ENCODE measurements around the gene RC3H1. TPM values are rescaled to one million over a fixed set of nuclear protein-coding genes. Genes with fewer than 3 reads are reported as not detected.
"Not testable (repeated sequence)": the region's sequence is repeated elsewhere in the genome, so short reads cannot be mapped to it uniquely, and the experiment has no call there.

Gene RC3H1
- total RNA-seq, 1 donor from 2014 or later, result 33.6 TPM

GRCh38 chr1:173948594-173948993 lies 73.6 kb downstream of the RC3H1 start:
- Mint-ChIP-seq H3K36me3 (ENCODE audit: unreplicated experiment) (peaks cover 41% of the 10 kb centered on the region), H3K27ac (ENCODE audit: unreplicated experiment) (no peak overlapping the region), H3K9me3 (ENCODE audit: unreplicated experiment) (no peaks in the 10 kb centered on the region), H3K4me1 (ENCODE audit: unreplicated experiment) (no peaks in the 10 kb centered on the region), H3K27me3 (ENCODE audit: unreplicated experiment) (no peaks in the 10 kb centered on the region), H3K4me3 (ENCODE audit: unreplicated experiment) (no peak overlapping the region)
- TF ChIP-seq CTCF (IDR thresholded peaks at IDR 0.05), result no peak
- no peak for DNase-seq (ENCODE audit: extremely low spot score, unreplicated experiment)

DNA sequence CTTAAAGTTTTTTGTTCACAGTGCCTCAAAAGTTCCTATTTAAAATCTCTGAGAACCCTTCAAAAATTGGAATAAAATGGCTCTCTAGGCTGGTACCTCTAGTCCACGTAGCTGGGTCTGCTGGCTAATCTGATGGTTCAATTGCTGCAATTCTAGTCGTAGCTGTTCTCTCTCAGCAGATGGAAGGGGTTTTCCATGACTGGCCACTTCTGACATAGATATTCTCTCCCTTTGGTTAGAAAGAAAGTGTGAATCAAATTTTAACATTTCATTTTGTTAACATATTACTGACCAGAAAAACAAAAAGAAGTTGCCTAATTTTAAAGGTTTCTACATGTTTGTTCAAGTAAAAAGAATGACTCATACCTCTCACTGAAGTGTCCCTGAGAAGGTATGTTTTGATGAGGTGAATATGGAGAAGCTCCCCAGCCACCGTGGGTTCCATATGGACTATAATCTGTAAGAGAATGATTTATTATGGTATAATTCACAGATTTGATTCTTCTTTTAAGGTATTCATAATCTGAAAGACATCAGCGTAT lies 75.7 kb downstream of the RC3H1 start:
- no peak for TF ChIP-seq CTCF (IDR thresholded peaks at IDR 0.05)
- no peak overlapping the region for H3K27ac Mint-ChIP-seq (ENCODE audit: unreplicated experiment)

DNA sequence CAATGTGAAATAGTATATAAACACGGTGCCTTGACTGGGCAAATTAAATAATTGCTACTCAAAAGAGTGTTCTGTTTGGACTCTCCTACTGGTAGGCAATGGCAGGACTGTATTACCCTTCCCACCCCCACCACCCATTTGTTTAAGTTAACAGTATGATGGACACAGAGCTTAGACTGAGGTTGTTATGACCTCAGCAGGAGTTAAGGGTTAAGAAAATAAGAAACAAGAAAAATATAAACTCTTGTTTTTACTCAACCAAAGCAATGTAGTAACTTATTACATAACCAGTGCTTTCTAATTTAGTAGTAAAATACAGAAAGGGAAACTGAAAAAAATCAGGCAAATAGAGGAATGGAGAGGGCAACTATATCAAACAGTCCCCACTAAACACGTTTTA lies 85.1 kb downstream of the RC3H1 start:
- Mint-ChIP-seq H3K27me3 (ENCODE audit: unreplicated experiment) (no peaks in the 10 kb centered on the region), H3K36me3 (ENCODE audit: unreplicated experiment) (peaks cover 46% of the 10 kb centered on the region), H3K27ac (ENCODE audit: unreplicated experiment) (no peak overlapping the region), H3K9me3 (ENCODE audit: unreplicated experiment) (no peaks in the 10 kb centered on the region), H3K4me1 (ENCODE audit: unreplicated experiment) (no peaks in the 10 kb centered on the region), H3K4me3 (ENCODE audit: unreplicated experiment) (no peak overlapping the region)
- no peak for TF ChIP-seq CTCF (IDR thresholded peaks at IDR 0.05)
- no peak for DNase-seq (ENCODE audit: extremely low spot score, unreplicated experiment)

More for the DNA sequence above, 75.7 kb downstream of the RC3H1 start:
- Mint-ChIP-seq H3K4me3 (ENCODE audit: unreplicated experiment) (no peak overlapping the region), H3K27me3 (ENCODE audit: unreplicated experiment) (no peaks in the 10 kb centered on the region), H3K36me3 (ENCODE audit: unreplicated experiment) (peaks cover 40% of the 10 kb centered on the region), H3K9me3 (ENCODE audit: unreplicated experiment) (no peaks in the 10 kb centered on the region), H3K4me1 (ENCODE audit: unreplicated experiment) (no peaks in the 10 kb centered on the region)
- DNase-seq (ENCODE audit: extremely low spot score, unreplicated experiment), result no peak

DNA sequence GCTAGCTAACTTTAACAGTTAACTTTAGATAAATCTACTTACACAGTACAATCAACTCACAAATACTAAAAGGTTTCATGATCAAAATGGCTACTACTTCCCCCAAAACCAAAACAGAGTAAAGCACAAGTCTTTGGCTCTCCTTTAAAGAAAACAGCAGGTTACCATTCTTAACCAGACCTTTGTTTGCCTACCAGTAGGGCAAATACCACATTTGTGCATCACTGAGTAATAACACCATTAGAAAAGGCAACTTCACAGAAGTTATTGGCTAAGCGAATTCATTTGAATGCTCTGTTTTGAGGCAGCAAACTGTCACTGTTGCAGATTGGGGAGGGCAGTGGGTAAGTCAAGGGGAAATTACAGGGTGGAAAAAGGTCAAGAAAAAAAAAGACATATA lies 87.7 kb downstream of the RC3H1 start:
- Mint-ChIP-seq H3K27me3 (ENCODE audit: unreplicated experiment) (no peaks in the 10 kb centered on the region), H3K27ac (ENCODE audit: unreplicated experiment) (no peak overlapping the region), H3K36me3 (ENCODE audit: unreplicated experiment) (peaks cover 48% of the 10 kb centered on the region), H3K4me3 (ENCODE audit: unreplicated experiment) (no peak overlapping the region), H3K9me3 (ENCODE audit: unreplicated experiment) (no peaks in the 10 kb centered on the region), H3K4me1 (ENCODE audit: unreplicated experiment) (no peaks in the 10 kb centered on the region)
- no peak for TF ChIP-seq CTCF (IDR thresholded peaks at IDR 0.05)
- DNase-seq (ENCODE audit: extremely low spot score, unreplicated experiment), result no peak

GRCh38 chr1:173930541-173930940 lies 91.6 kb downstream of the RC3H1 start:
- H3K4me3 Mint-ChIP-seq (ENCODE audit: unreplicated experiment), result not testable (repeated sequence)

More at GRCh38 chr1:173930541-173930940, 91.6 kb downstream of the RC3H1 start:
- not testable (repeated sequence) for H3K27ac Mint-ChIP-seq (ENCODE audit: unreplicated experiment); DNase-seq (ENCODE audit: extremely low spot score, unreplicated experiment); H3K9me3 Mint-ChIP-seq (ENCODE audit: unreplicated experiment); H3K27me3 Mint-ChIP-seq (ENCODE audit: unreplicated experiment); H3K4me1 Mint-ChIP-seq (ENCODE audit: unreplicated experiment)
- peaks cover 30% of the 10 kb centered on the region for H3K36me3 Mint-ChIP-seq (ENCODE audit: unreplicated experiment)
